ENCODE results near the gene ACSM2A. TPM values are rescaled to one million over a fixed set of nuclear protein-coding genes. Genes with fewer than 3 reads are reported as not detected.
A peak's percentile ranks its signal among the peaks of the same experiment; 100 is the strongest.
"Not testable (repeated sequence)": the region's sequence is repeated elsewhere in the genome, so short reads cannot be mapped to it uniquely, and the experiment has no call there.

Gene ACSM2A, protein sequence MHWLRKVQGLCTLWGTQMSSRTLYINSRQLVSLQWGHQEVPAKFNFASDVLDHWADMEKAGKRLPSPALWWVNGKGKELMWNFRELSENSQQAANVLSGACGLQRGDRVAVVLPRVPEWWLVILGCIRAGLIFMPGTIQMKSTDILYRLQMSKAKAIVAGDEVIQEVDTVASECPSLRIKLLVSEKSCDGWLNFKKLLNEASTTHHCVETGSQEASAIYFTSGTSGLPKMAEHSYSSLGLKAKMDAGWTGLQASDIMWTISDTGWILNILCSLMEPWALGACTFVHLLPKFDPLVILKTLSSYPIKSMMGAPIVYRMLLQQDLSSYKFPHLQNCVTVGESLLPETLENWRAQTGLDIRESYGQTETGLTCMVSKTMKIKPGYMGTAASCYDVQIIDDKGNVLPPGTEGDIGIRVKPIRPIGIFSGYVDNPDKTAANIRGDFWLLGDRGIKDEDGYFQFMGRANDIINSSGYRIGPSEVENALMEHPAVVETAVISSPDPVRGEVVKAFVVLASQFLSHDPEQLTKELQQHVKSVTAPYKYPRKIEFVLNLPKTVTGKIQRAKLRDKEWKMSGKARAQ
- not detected in 2 replicates for total RNA-seq (2014; rRNA removed; shearing (Covaris generic))

DNA sequence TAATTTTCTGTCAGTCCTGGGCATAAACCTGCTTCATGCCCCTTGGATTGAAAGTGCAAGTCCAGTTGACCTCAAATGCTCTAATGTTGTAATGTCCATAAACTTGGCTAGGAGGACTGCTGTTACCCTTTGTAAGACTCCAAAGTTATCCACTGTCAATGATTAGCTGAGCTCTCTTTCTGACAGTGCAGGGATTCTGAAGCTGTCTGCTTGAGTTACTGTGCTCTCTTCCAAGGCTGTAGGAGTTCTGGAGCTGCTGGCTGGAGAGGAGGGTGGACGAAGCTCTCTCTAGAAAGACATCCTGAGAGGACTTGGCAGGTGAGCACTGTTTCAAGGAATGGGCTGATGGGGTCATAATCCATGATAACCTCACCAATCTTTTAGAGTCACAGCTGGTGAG lies at the start of gene ACSM2A:
ACSM2A (plus strand) TSS at position 158 of the 400 bp plus-strand sequence. CDS start 8,594 bp downstream, outside the sequence.
- DNase-seq (ENCODE audit: low read depth): not testable (repeated sequence)

DNA sequence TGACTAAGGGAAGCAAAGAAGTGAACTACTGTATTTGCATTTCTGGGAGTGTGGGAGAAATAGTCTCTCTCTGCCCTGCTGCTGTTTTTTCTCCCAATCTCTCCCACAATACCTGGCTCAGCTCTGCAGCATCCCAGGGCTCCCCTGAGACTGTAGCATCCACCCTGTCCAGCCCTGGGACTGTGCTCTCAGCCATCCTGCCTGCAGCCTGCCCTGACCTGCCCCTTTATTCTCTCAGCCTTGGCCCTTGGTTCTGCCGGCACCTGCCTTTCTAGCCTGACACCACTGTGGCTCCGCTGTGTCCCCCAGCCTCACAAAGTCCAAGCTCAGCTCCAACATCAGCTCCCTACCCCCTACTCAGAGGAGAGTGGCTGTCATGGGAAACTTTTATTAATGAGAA lies 48.7 kb upstream of the ACSM2A start:
- DNase-seq (ENCODE audit: low read depth): no peak

DNA sequence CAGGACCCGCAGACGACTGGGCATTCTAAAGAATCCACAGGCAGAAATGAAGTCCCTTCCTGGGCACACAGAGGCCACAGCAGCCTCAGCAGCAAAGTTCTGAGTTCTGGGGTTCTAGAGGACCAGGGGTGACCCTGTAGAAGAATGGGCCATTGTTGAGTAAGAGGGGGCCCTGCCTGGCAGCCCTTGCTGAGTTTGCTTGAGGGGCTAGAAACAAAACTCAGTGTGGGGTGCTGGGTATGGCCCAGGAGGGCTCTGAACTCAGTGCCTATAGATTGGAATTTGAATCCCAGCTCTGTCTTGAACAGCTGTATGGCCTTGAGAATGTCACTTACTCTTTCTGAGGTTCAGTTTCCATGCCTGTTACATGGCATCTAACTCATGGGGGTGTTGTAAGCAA lies 46.7 kb upstream of the ACSM2A start, which contains the start of gene PDILT:
PDILT (minus strand) TSS at position 101 of the 400 bp plus-strand sequence. CDS start 5,437 bp downstream, outside the sequence.
- DNase-seq (ENCODE audit: low read depth): no peak

DNA sequence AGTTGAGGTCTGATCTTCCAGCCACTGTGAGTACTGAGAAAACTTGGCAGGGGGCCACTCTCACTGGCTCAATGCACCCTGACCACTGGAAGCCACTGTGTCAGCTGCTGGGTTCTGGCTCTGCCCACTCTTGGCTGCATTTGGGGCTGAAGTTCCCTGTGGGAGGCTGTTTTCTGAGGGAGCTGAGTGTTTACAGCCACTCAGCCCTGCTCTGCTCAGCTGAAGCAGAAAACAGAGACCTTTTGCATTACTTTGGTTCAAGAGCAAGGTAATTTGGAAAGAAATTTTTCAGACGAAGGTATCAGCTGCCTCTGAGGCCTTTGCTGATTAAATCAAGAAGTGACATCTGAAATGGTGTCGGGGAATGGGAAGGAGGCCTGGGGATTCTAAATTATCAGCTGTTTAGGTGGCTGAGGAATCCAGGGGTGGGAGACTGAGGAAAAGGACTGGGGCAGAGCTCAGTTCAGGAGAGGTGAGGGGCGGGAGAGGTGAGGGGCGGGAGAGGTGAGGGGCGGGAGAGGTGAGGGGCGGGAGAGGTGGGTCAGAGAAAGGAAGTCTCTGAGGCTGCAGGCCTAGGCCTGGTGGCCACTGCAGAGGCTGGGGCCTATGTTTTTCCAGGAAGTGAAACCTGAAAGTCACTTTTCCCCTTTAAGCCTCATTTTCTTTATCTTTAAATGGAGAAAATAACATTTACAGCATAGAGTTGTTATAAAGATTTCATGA lies 41.8 kb upstream of the ACSM2A start, which contains the start of gene ACSM5:
ACSM5 (plus strand) TSS at position 137 of the 723 bp plus-strand sequence. CDS start 1,951 bp downstream, outside the sequence.
- DNase-seq (ENCODE audit: low read depth): peak; percentile 61

DNA sequence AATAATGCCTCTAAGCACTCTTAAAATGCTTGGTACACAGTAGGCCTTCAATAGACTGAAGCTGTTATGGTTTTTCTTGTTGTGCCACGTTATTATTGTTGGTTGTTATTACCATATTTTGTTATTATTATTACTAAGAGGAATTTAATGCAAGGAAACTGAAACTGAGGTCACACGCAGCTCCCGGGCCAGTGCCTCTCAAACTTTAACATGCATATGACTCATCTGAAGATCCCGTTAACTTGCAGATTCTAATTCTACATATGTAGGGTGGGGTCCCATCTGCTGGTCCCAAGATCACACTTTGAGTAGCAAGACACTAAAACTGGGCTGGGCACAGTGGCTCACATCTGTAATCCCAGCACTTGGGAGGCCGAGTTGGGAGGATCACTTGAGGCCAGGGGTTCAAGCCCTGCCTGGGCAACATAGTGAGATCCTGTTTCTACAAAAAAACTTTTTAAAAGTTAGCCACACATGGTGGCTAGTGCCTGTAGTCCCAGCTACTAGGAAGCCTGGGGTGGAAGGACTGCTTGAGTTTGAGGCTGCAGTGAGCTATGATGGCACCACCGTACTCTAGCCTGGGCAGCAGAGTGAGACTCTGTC lies 41.1 kb upstream of the ACSM2A start:
- DNase-seq (ENCODE audit: low read depth): peak; percentile 63

DNA sequence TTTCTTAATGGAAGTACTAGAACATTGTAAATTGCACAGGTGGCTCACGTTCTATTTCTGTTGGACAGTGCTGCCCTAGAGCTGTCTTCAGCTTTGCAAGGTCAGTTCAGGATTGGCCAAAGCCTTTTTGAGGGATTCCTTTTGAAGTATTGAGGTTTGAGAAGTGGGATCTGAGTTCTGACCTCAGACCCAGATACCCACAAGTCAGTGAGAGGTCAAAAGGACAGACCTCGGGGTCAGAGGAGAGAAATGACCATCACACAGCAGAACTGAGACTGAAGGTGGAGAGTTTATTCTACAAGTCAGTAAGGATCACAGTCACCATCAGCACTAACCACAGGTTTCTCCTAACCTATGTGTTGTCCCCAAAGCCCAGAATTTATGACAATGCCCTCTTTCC lies 40.3 kb upstream of the ACSM2A start:
- DNase-seq (ENCODE audit: low read depth): no peak

DNA sequence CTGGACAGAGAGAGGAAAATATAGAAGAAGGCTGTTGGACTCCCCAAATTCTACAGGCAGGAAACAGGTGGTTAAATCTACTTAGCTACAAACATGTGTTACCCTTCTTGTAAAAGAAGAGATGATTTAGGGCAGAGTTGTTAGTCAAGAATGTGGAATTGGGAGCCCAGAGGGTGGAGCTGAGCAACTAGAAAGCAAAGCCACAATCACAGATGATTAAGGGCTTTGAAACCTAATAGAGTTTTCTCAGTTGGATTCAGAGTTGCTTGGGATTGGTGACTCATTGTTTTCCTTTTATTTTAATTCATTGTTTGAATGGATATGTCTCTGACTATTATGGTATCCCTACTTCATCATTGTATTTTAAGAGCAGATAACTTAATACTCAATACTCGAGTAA lies 35.8 kb upstream of the ACSM2A start:
- peak; percentile 56 for DNase-seq (ENCODE audit: low read depth)

DNA sequence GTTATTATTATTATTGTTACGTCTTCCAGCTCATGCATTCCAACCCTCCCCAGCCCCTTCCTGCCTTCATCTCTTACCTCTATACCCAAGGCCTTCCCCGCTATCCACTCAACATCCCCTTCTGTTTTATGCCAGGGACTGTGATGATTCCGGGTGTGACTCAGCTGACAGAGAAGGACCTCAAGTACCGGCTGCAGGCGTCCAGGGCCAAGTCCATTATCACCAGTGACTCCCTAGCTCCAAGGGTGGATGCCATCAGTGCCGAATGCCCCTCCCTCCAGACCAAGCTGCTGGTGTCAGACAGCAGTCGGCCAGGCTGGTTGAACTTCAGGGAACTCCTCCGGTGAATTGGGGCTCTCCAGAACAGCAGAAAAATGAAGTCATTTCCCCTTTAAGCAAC lies 32.2 kb upstream of the ACSM2A start:
- DNase-seq (ENCODE audit: low read depth): peak; percentile 46

DNA sequence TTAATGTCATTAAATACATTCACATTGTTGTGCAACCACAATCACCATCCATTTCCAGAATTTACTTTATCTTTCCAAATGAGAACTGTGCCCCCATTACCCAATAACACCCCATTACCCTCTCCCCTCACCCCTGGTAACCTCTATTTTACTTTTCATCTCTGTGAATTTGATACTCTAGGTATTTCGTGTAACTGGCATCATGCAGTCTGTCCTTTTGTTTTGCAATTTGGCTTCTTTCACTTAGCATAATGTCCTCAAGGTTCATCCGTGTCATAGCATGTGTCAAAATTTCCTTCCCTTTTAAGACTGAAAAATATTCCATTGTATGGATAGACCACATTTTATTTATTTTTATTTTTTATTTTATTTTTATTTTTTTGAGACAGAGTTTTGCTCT lies 29.6 kb upstream of the ACSM2A start:
- not testable (repeated sequence) for DNase-seq (ENCODE audit: low read depth)

DNA sequence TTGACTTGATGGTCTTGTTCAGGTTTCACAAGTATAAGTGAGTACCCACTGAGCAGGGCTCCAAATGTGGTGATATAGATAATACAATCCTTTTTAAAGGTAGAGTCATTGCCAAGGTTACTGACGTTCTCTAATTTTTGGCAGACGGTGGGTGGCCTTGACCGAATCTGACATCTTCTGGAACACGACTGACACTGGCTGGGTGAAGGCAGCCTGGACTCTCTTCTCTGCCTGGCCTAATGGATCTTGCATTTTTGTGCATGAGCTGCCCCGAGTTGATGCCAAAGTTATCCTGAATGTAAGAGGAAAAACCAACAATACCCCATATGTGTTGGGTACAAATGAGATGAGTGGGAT lies 27.6 kb upstream of the ACSM2A start:
- DNase-seq (ENCODE audit: low read depth): not testable (repeated sequence)

DNA sequence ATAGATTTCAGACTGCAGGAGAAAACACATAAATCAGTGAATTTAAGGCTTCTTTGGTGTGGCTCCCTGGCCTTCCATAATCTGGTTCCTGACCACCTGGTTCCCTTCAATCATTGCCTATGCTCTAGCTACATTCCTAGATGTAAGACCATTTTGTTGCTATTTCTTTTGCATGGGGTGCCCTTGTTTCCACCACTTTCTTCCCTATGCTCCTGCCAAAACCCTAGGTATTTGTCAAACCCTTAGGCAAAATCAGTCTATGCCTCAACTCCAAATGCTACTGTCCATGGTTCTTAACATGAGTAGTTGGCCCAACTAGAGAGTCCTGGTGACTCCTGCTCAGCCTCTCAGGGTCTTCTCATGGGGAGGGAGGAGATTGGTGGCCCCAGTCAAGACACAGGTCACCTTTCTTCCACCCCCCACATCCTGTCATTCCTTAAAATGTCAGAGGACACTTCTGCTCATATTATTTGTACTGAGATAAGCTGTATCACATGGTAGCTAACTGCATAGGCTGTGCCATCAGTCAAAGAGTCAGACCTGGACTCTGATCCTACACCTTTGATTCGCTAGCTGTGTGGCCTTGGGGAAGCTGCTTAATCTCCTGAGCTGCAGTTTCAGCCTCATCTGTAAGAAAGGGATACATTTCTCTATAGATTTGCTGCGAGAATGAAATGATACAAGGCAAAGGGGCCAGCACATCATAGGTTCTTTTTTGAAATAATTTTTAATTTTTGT lies 27.0 kb upstream of the ACSM2A start:
- no peak for DNase-seq (ENCODE audit: low read depth)

DNA sequence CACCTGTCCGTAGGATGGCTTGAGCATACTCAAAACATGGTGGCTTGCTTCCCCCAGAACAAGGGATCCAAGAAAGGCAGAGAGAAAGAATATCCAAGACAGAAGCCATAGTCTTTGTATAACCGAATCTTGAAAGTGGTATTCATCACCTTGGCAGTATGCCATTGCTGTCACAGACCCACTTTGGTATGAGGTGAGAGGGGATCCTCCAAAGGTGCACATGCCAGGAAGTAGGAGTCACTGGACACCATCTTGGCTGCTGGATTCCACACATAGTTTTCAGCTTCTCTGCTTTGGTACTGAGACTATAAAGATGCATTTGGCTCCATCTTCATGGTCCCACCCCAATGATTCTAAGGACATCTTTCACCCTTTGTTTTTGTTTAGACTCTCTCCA lies 23.9 kb upstream of the ACSM2A start:
- DNase-seq (ENCODE audit: low read depth): peak; percentile 30

DNA sequence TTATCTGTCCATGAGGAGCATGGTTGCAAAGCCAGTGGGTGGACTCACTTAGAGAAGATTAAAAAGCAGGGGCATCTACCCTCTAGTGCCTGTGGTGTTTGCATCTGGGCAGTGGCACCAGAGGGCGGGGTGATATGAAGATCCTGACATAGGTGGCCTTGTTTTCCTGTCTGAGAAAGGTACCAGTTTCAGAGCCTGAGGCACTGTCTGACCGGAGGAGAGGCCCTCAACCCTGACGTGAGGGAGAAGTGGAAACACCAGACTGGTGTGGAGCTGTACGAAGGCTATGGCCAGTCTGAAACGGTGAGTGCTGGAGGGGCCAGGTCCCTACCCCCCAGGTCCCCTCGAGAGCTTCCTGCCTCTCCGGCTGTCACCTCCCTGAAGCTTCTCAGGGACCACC lies 21.8 kb upstream of the ACSM2A start:
- DNase-seq (ENCODE audit: low read depth): not testable (repeated sequence)

DNA sequence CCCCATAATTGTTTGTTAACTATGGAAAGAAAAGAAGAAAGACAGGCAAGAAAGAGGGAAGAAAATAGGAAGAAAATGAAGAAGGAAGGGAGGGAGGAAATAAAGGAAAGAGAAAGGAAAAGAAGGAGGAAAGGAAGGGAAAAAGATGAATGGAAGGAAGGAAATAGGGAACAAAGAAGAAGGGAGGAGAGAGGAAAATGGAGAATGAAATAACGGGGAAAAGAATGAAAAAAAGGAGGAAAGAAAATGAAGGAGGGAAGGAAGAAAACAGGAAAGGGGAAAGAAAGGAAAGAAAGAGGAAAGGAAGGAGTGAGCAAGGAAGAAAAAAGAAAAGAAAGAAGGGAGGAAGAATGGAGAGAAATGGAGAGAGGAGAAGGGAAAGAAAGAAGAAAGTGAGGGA lies 20.8 kb upstream of the ACSM2A start:
- not testable (repeated sequence) for DNase-seq (ENCODE audit: low read depth)

DNA sequence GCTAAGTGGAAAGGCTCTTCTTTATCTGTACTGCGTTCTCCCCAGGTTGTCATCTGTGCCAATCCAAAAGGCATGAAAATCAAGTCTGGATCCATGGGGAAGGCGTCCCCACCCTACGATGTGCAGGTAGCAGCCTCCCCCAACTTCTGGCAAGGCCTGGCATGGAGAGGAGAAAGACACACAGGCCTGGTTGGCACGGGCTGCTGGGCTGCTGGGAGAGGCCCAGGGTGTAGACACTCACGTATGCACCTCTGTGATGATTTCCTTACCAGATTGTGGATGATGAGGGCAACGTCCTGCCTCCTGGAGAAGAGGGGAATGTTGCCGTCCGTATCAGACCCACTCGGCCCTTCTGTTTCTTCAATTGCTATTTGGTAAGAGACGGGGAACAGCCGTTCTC lies 20.4 kb upstream of the ACSM2A start:
- DNase-seq (ENCODE audit: low read depth): no peak

DNA sequence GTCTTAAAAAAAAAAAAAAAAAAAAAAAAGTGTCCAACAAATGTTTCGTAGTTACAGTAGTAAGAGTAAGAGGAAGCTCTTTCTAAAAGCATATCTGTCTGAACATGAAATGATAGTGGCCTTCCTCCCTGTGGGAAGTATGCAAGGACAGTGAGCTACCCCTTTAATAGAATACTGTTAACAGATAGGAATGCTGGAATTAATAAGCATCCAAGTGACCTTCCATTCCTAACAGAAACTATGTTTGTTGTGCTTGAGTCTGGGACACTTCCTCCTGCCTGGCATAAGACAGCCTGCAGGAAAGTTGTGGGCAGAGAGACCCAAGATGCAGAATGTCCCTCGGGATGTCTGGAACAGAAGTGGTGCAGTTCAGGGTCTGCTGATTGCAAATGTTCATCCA lies 12.4 kb upstream of the ACSM2A start:
- DNase-seq (ENCODE audit: low read depth): not testable (repeated sequence)

DNA sequence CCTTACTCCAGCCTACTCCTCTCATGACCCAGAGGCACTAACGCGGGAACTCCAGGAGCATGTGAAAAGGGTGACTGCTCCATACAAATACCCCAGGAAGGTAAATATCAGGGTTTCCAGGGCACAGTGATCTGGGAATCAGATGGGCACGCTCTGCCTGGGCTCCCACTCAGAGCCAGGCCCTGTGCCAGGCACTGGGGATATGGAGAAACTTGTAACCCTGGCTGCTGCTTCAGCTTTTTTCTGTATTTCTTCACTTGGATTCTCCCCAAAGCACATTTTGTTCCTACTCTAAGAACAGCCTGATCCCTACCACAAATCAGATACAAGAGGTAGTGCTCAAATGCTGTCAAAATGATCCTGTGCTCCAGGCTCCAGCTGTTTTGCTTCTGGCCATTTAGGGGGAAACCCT lies 11.5 kb upstream of the ACSM2A start:
- DNase-seq (ENCODE audit: low read depth): not testable (repeated sequence)

DNA sequence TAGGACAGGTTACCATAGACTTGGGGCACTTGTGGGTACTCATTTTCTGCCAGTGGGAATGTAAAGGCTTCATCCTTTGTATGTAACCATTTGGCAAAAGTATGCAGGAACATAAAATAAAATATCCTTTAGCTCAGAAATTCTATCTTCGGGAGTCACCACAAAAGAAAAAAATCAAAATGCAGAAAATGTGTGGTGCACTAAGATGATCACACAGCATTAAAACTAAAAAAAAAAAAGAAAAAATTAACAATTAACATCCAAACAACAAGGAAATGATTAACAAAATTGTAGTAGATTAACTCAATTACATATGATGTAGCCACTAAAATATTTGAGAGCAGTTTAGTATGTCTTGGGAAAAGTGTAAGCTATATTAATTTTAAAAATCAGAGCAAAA lies 10.6 kb upstream of the ACSM2A start:
- not testable (repeated sequence) for DNase-seq (ENCODE audit: low read depth)

DNA sequence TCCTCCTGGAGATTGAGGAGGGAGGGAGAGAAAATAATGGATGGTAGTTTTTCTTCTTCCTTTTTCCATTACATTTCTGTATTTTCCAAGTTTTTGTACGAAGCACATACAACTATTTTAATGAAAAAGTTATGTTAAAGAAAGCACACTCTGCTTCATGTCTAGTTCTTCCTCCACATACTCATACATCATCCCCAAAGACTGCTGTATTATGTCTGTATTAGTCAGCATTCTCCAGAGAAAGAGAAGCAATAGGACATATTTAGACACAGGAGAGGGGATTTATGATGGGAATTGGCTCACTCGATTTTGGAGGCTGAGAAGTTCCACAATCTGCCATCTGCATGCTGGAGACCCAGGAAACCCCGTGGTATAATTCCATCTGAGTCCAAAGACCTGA lies 10.1 kb upstream of the ACSM2A start:
- DNase-seq (ENCODE audit: low read depth): no peak

DNA sequence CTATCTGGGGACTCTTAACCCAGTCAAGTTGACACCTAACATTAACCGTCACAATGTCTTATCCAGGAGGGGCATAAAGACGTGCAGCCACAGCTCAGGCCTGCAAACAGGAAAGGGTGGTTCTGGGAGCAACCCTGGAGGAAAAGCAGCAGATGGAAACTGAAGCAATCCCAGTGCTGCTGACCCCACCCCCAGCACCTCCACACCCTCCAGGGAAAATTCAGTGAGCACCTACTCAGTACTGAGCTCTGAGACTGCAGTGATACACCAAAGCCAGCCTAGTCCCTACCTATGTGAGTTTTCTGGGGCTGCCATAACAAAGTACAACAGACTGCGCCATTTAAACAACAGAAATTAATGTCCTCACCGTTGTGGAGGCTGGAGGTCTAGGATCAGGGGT lies 9.5 kb upstream of the ACSM2A start:
- not testable (repeated sequence) for DNase-seq (ENCODE audit: low read depth)
